Astrocyte (in vitro differentiated cells and primary cell): ENCODE results near the gene FIG4. TPM values are rescaled to one million over a fixed set of nuclear protein-coding genes. Genes with fewer than 3 reads are reported as not detected.

Source experiments
- DNase-seq: peaks from one replicate; pipeline ENCODE4 v3.0.0-alpha.2; 2010; ENCODE audit warnings: low read depth
- FAIRE-seq: peaks from 2 replicates; lab custom pipeline; 2011; peaks lifted over from hg19 to GRCh38; lab: Jason Lieb, UNC
- H2AFZ ChIP-seq: 2 replicates; pipeline ENCODE4 v1.6.0; 2012; ENCODE audit warnings: low read depth, low read length, inconsistent platforms
- H3K27ac ChIP-seq: 2 replicates; pipeline ENCODE4 v1.5.1; 2011; ENCODE audit warnings: low read depth, low read length, inconsistent platforms
- H3K27me3 ChIP-seq: 2 replicates; pipeline ENCODE4 v1.6.0; 2011; ENCODE audit warnings: low read length, inconsistent platforms; ENCODE audit not compliant: insufficient read depth
- H3K36me3 ChIP-seq: 2 replicates; pipeline ENCODE4 v1.5.1; 2011; ENCODE audit warnings: low read length, inconsistent platforms; ENCODE audit not compliant: insufficient read depth
- H3K4me1 ChIP-seq: 2 replicates; pipeline ENCODE4 v1.5.1; 2011; ENCODE audit warnings: low read length, inconsistent platforms; ENCODE audit not compliant: insufficient read depth
- H3K4me2 ChIP-seq: 2 replicates; pipeline ENCODE4 v1.6.0; 2012; ENCODE audit warnings: low read length, inconsistent platforms
- H3K4me3 ChIP-seq: 2 replicates; pipeline ENCODE4 v1.5.1; 2011; ENCODE audit warnings: low read depth, mild to moderate bottlenecking, low read length, inconsistent platforms; ENCODE audit not compliant: insufficient read depth
- H3K79me2 ChIP-seq: 2 replicates; pipeline ENCODE4 v1.6.0; 2012; ENCODE audit warnings: mild to moderate bottlenecking, low read length, inconsistent platforms; ENCODE audit not compliant: insufficient read depth
- H3K9ac ChIP-seq: 2 replicates; pipeline ENCODE4 v1.6.0; 2012; ENCODE audit warnings: mild to moderate bottlenecking, low read length, inconsistent platforms
- H3K9me3 ChIP-seq: 2 replicates; pipeline ENCODE4 v1.5.1; 2012; ENCODE audit warnings: low read depth, mild to moderate bottlenecking, low read length, inconsistent platforms; ENCODE audit not compliant: insufficient read depth
- H4K20me1 ChIP-seq: 2 replicates; pipeline ENCODE4 v1.6.0; 2012; ENCODE audit warnings: low read length, inconsistent platforms; ENCODE audit not compliant: insufficient read depth
- H3K27ac Mint-ChIP-seq: one replicate; pipeline ENCODE4 v1.8.0; 2021; ENCODE audit warnings: mild to moderate bottlenecking, mixed read lengths; ENCODE audit not compliant: unreplicated experiment
- H3K27me3 Mint-ChIP-seq: one replicate; pipeline ENCODE4 v1.8.0; 2021; ENCODE audit warnings: low read depth, mixed read lengths; ENCODE audit not compliant: unreplicated experiment
- H3K36me3 Mint-ChIP-seq: one replicate; pipeline ENCODE4 v1.8.0; 2021; ENCODE audit warnings: low read depth, mixed read lengths; ENCODE audit not compliant: unreplicated experiment
- H3K4me1 Mint-ChIP-seq: one replicate; pipeline ENCODE4 v1.8.0; 2021; ENCODE audit warnings: low read depth, mixed read lengths; ENCODE audit not compliant: unreplicated experiment
- H3K4me3 Mint-ChIP-seq: one replicate; pipeline ENCODE4 v1.8.0; 2021; ENCODE audit warnings: mild to moderate bottlenecking, moderate library complexity, mixed read lengths; ENCODE audit not compliant: unreplicated experiment
- H3K9me3 Mint-ChIP-seq: one replicate; pipeline ENCODE4 v1.8.0; 2021; ENCODE audit warnings: mild to moderate bottlenecking, mixed read lengths; ENCODE audit not compliant: unreplicated experiment
- CTCF ChIP-seq: IDR thresholded peaks from 2 replicates; pipeline ENCODE4 v1.5.1; 2011; ENCODE audit warnings: low read depth, mild to moderate bottlenecking, inconsistent platforms, low read length, moderate library complexity; ENCODE audit not compliant: insufficient read depth
- EZH2 ChIP-seq: IDR thresholded peaks from 2 replicates; pipeline ENCODE4 v1.6.1; 2012; ENCODE audit warnings: mild to moderate bottlenecking, low read length, inconsistent platforms; ENCODE audit not compliant: insufficient read depth
- total RNA-seq: library from RNA; stranded (reverse); gene quantifications from 2 replicates; pipeline ENCODE4 v1.2.1, GENCODE V29; 2021

The FIG4 gene
- total RNA-seq, 1 donor from 2014 or later: 8.4 TPM

- peak overlapping the region; percentile 61 for H3K27ac ChIP-seq
- TF ChIP-seq EZH2 (no peak), CTCF (no peak)
- Mint-ChIP-seq H3K36me3 (peaks cover 1% of the 10 kb centered on the region), H3K9me3 (peaks cover 14% of the 10 kb centered on the region), H3K27ac (no peak overlapping the region), H3K4me1 (peaks cover 2% of the 10 kb centered on the region), H3K27me3 (peaks cover 13% of the 10 kb centered on the region), H3K4me3 (no peak overlapping the region)
- FAIRE-seq: no peak
- DNase-seq: peak; percentile 94
- no peaks in the 10 kb centered on the region for H3K27me3 ChIP-seq
- H3K4me3 ChIP-seq: no peak overlapping the region
- peaks cover 17% of the 10 kb centered on the region for H3K4me1 ChIP-seq
- no peaks in the 10 kb centered on the region for H3K36me3 ChIP-seq
- H3K9me3 ChIP-seq: no peaks in the 10 kb centered on the region
- no peak overlapping the region for H3K9ac ChIP-seq
- no peaks in the 10 kb centered on the region for H4K20me1 ChIP-seq
- H2AFZ ChIP-seq: peak overlapping the region; percentile 22
- peak overlapping the region; percentile 26 for H3K4me2 ChIP-seq
- H3K79me2 ChIP-seq: no peaks in the 10 kb centered on the region
These were observed 3.8 kb upstream of the FIG4 start for GRCh38 chr6:109687271-109687761.

- Histone ChIP-seq H3K4me2 (peak overlapping the region; percentile 98), H3K9me3 (no peaks in the 10 kb centered on the region), H3K9ac (peak overlapping the region; percentile 83), H2AFZ (peak overlapping the region; percentile 96), H3K27ac (peak overlapping the region; percentile 57), H3K4me1 (peaks cover 17% of the 10 kb centered on the region), H3K79me2 (no peaks in the 10 kb centered on the region), H3K4me3 (peak overlapping the region; percentile 86), H4K20me1 (no peaks in the 10 kb centered on the region), H3K36me3 (no peaks in the 10 kb centered on the region), H3K27me3 (no peaks in the 10 kb centered on the region)
- Mint-ChIP-seq H3K27me3 (peaks cover 13% of the 10 kb centered on the region), H3K9me3 (no peaks in the 10 kb centered on the region), H3K4me3 (peak overlapping the region; percentile 97), H3K4me1 (peaks cover 2% of the 10 kb centered on the region), H3K27ac (peak overlapping the region; percentile 83), H3K36me3 (no peaks in the 10 kb centered on the region)
- DNase-seq: no peak
- no peak for FAIRE-seq
- TF ChIP-seq CTCF: no peak
- TF ChIP-seq EZH2: no peak
These were observed 741 bp upstream of the FIG4 start for GRCh38 chr6:109690373-109690736.

GRCh38 chr6:109693111-109693510 lies 2.0 kb downstream of the FIG4 start:
- DNase-seq: no peak
- Histone ChIP-seq H3K4me2 (no peak overlapping the region), H3K4me1 (peaks cover 8% of the 10 kb centered on the region), H3K9ac (no peak overlapping the region), H4K20me1 (no peaks in the 10 kb centered on the region), H2AFZ (no peak overlapping the region), H3K9me3 (no peaks in the 10 kb centered on the region), H3K79me2 (no peaks in the 10 kb centered on the region), H3K36me3 (no peaks in the 10 kb centered on the region), H3K4me3 (no peak overlapping the region), H3K27ac (no peak overlapping the region), H3K27me3 (no peaks in the 10 kb centered on the region)
- Mint-ChIP-seq H3K36me3 (no peaks in the 10 kb centered on the region), H3K27ac (no peak overlapping the region), H3K27me3 (peaks cover 13% of the 10 kb centered on the region), H3K4me3 (no peak overlapping the region), H3K9me3 (no peaks in the 10 kb centered on the region), H3K4me1 (no peaks in the 10 kb centered on the region)
- TF ChIP-seq EZH2 (no peak), CTCF (no peak)
- FAIRE-seq: no peak
